Adrenal gland (tissue), 5 donors: ENCODE results near the gene COL26A1.

Source experiments
- CTCF ChIP-seq, 6 experiments: fragments of 450-650 bp in 4 of 6; fragments of 200-600 bp in 2 of 6; sonication (generic) in 1 of 6; IDR thresholded peaks; 1 replicate in 5 of 6; 2 replicates in 1 of 6; pipeline versions ENCODE4 v1.5.1 to v1.8.0; 2016 to 2021; ENCODE audit warnings: antibody characterized with exemption in 6 of 6, mild to moderate bottlenecking in 2 of 6, moderate library complexity in 1 of 6
- POLR2A ChIP-seq, 2 donors: fragments of 450-650 bp; IDR thresholded peaks; one replicate each; pipeline ENCODE4 v1.6.1; 2017; ENCODE audit warnings: antibody characterized with exemption in 2 of 2, mild to moderate bottlenecking in 2 of 2, moderate library complexity in 1 of 2
- donor health status: DM: no; HTN: no; CAD: no.

GRCh38 chr7:101426303-101427011 is 63.8 kb downstream of the COL26A1 start:
- no peak for TF ChIP-seq CTCF (IDR thresholded peaks at IDR 0.05)
- no peak for TF ChIP-seq POLR2A (IDR thresholded peaks at IDR 0.05)
